Measurements from ENCODE around the gene RNF4. TPM values are rescaled to one million over a fixed set of nuclear protein-coding genes. Genes with fewer than 3 reads are reported as not detected.
"Not testable (repeated sequence)": the region's sequence is repeated elsewhere in the genome, so short reads cannot be mapped to it uniquely, and the experiment has no call there.

The RNF4 gene
- total RNA-seq, 1 donor from 2014 or later, result 52.7 TPM

GRCh38 chr4:2507855-2508254 lies 38.9 kb downstream of the RNF4 start:
- peaks cover 26% of the 10 kb centered on the region for H3K36me3 ChIP-seq (ENCODE audit: control insufficient read depth, insufficient read depth, low read length)
- TF ChIP-seq CTCF (IDR thresholded peaks at IDR 0.05; ENCODE audit: insufficient read depth, low read length, severe bottlenecking), result no peak
- no peaks in the 10 kb centered on the region for H3K27me3 ChIP-seq (ENCODE audit: control insufficient read depth, insufficient read depth, low read length)
- FAIRE-seq (no peak), DNase-seq (ENCODE audit: low read depth) (no peak)
- no peak overlapping the region for H3K4me3 ChIP-seq (ENCODE audit: low read depth, low read length)

- no peak for DNase-seq (ENCODE audit: low read depth)
- Histone ChIP-seq H3K4me3 (ENCODE audit: low read depth, low read length) (no peak overlapping the region), H3K27me3 (ENCODE audit: control insufficient read depth, insufficient read depth, low read length) (no peaks in the 10 kb centered on the region), H3K36me3 (ENCODE audit: control insufficient read depth, insufficient read depth, low read length) (peaks cover 39% of the 10 kb centered on the region)
- TF ChIP-seq CTCF (IDR thresholded peaks at IDR 0.05; ENCODE audit: insufficient read depth, low read length, severe bottlenecking), result no peak
- FAIRE-seq, result peak; percentile 92
These were observed 41.7 kb downstream of the RNF4 start for GRCh38 chr4:2510351-2511259.

- Histone ChIP-seq H3K36me3 (ENCODE audit: control insufficient read depth, insufficient read depth, low read length) (peaks cover 39% of the 10 kb centered on the region), H3K4me3 (ENCODE audit: low read depth, low read length) (no peak overlapping the region), H3K27me3 (ENCODE audit: control insufficient read depth, insufficient read depth, low read length) (no peaks in the 10 kb centered on the region)
- DNase-seq (ENCODE audit: low read depth) (no peak), FAIRE-seq (no peak)
- TF ChIP-seq CTCF (IDR thresholded peaks at IDR 0.05; ENCODE audit: insufficient read depth, low read length, severe bottlenecking), result no peak
These were observed 42.8 kb downstream of the RNF4 start for GRCh38 chr4:2511645-2512131.

- DNase-seq (ENCODE audit: low read depth) (no peak), FAIRE-seq (no peak)
- TF ChIP-seq CTCF (IDR thresholded peaks at IDR 0.05; ENCODE audit: insufficient read depth, low read length, severe bottlenecking), result no peak
- Histone ChIP-seq H3K4me3 (ENCODE audit: low read depth, low read length) (no peak overlapping the region), H3K36me3 (ENCODE audit: control insufficient read depth, insufficient read depth, low read length) (peaks cover 36% of the 10 kb centered on the region), H3K27me3 (ENCODE audit: control insufficient read depth, insufficient read depth, low read length) (no peaks in the 10 kb centered on the region)
These were observed 43.7 kb downstream of the RNF4 start for GRCh38 chr4:2512396-2513135.

- not testable (repeated sequence) for H3K27me3 ChIP-seq (ENCODE audit: control insufficient read depth, insufficient read depth, low read length); H3K4me3 ChIP-seq (ENCODE audit: low read depth, low read length); DNase-seq (ENCODE audit: low read depth)
- peak; percentile 40 for FAIRE-seq
- H3K36me3 ChIP-seq (ENCODE audit: control insufficient read depth, insufficient read depth, low read length), result peaks cover 35% of the 10 kb centered on the region
These were observed 45.3 kb downstream of the RNF4 start for GRCh38 chr4:2514193-2514592.

GRCh38 chr4:2514944-2515343 lies 46.0 kb downstream of the RNF4 start:
- not testable (repeated sequence) for DNase-seq (ENCODE audit: low read depth); FAIRE-seq; H3K4me3 ChIP-seq (ENCODE audit: low read depth, low read length); H3K27me3 ChIP-seq (ENCODE audit: control insufficient read depth, insufficient read depth, low read length)
- H3K36me3 ChIP-seq (ENCODE audit: control insufficient read depth, insufficient read depth, low read length), result peaks cover 31% of the 10 kb centered on the region

All from bronchial epithelial cell (primary cell).